HG02970 (cell line): ENCODE data around the gene S100A14.
A peak's percentile ranks its signal among the peaks of the same experiment; 100 is the strongest.
"Not testable (repeated sequence)": the region's sequence is repeated elsewhere in the genome, so short reads cannot be mapped to it uniquely, and the experiment has no call there.

Experiments
- ATAC-seq: cut with Tn5 transposase; IDR thresholded peaks from one replicate; pipeline ENCODE4 v1.9.1; 2021; ENCODE audit warnings: mild to moderate bottlenecking, moderate library complexity, moderate number of reproducible peaks; ENCODE audit not compliant: unreplicated experiment, low FRiP score

The S100A14 gene

GRCh38 chr1:153598309-153599172 is 17.6 kb downstream of the S100A14 start:
- ATAC-seq, result peak; percentile 82

GRCh38 chr1:153597206-153597605 is 18.9 kb downstream of the S100A14 start:
- no peak for ATAC-seq

- ATAC-seq, result no peak
These were observed 23.4 kb downstream of the S100A14 start for GRCh38 chr1:153592748-153593147.

- no peak for ATAC-seq
These were observed 27.6 kb downstream of the S100A14 start for GRCh38 chr1:153588482-153588881.

GRCh38 chr1:153588033-153588432 is 28.1 kb downstream of the S100A14 start:
- not testable (repeated sequence) for ATAC-seq

GRCh38 chr1:153587314-153587713 is 28.8 kb downstream of the S100A14 start:
- ATAC-seq, result no peak

GRCh38 chr1:153586347-153586746 is 29.8 kb downstream of the S100A14 start:
- ATAC-seq, result no peak

- no peak for ATAC-seq
These were observed 31.1 kb downstream of the S100A14 start for GRCh38 chr1:153585006-153585405.

- no peak for ATAC-seq
These were observed 32.1 kb downstream of the S100A14 start for GRCh38 chr1:153583976-153584375.

GRCh38 chr1:153583514-153583913 is 32.6 kb downstream of the S100A14 start:
- ATAC-seq, result not testable (repeated sequence)

- not testable (repeated sequence) for ATAC-seq
These were observed 33.3 kb downstream of the S100A14 start for GRCh38 chr1:153582836-153583235.

GRCh38 chr1:153578936-153579335 is 37.2 kb downstream of the S100A14 start:
- ATAC-seq, result no peak

- ATAC-seq, result no peak
These were observed 37.6 kb downstream of the S100A14 start for GRCh38 chr1:153578490-153578889.

GRCh38 chr1:153577624-153578051 is 38.5 kb downstream of the S100A14 start:
- ATAC-seq, result no peak

GRCh38 chr1:153577138-153577537 is 39.0 kb downstream of the S100A14 start:
- ATAC-seq, result no peak

GRCh38 chr1:153575497-153575896 is 40.6 kb downstream of the S100A14 start:
- ATAC-seq, result not testable (repeated sequence)

- not testable (repeated sequence) for ATAC-seq
These were observed 41.0 kb downstream of the S100A14 start for GRCh38 chr1:153575081-153575491.

GRCh38 chr1:153573351-153573750 is 42.8 kb downstream of the S100A14 start:
- ATAC-seq, result no peak

- peak; percentile 55 for ATAC-seq
These were observed 43.5 kb downstream of the S100A14 start for GRCh38 chr1:153572569-153573015.

- no peak for ATAC-seq
These were observed 44.4 kb downstream of the S100A14 start for GRCh38 chr1:153571706-153572105.

GRCh38 chr1:153570874-153571273 is 45.3 kb downstream of the S100A14 start:
- ATAC-seq, result no peak

GRCh38 chr1:153569465-153569864 is 46.7 kb downstream of the S100A14 start:
- ATAC-seq, result no peak
